Measurements from ENCODE around the gene ABHD2. TPM values are rescaled to one million over a fixed set of nuclear protein-coding genes. Genes with fewer than 3 reads are reported as not detected.

The ABHD2 gene
- total RNA-seq, 1 experiment from 2014 or later, result 148 TPM

- no peak for TF ChIP-seq CTCF (conservative IDR thresholded peaks at IDR 0.05)
- no peak for DNase-seq
- POLR2A ChIA-PET (ENCODE audit: unreplicated experiment), result interaction anchor here (0.6 to 1.4 kb wide), 5 partner anchors 18 to 163 kb away, joined by 3 to 7 read pairs (median 4); no protein-coding TSS in a partner anchor
- Histone ChIP-seq H3K4me3 (peak overlapping the region; percentile 44), H3K4me2 (peak overlapping the region; percentile 81), H3K36me3 (ENCODE audit: low read depth) (no peaks in the 10 kb centered on the region), H2AFZ (peak overlapping the region; percentile 67; the same call in 1 of the 2 replicates), H4K20me1 (ENCODE audit: insufficient read depth) (no peaks in the 10 kb centered on the region), H3K4me1 (replicated peaks; ENCODE audit: insufficient read depth) (peaks cover 43% of the 10 kb centered on the region), H3K27me3 (ENCODE audit: insufficient read depth, low read depth) (no peaks in the 10 kb centered on the region), H3K9me3 (ENCODE audit: insufficient read depth, low read depth) (no peaks in the 10 kb centered on the region), H3K79me2 (ENCODE audit: low read depth) (peaks cover 32% of the 10 kb centered on the region), H3K27ac (peak overlapping the region; percentile 63), H3K9me2 (ENCODE audit: insufficient read depth) (no peaks in the 10 kb centered on the region), H3F3A (ENCODE audit: insufficient read depth, low read depth) (peaks cover 11% of the 10 kb centered on the region)
- intact Hi-C loops (cut with micrococcal nuclease; ENCODE audit: unreplicated experiment), result loop anchor here (5.0 kb wide), 1 partner anchor 40 kb away; no protein-coding TSS in a partner anchor
- CTCF ChIA-PET, result interaction anchor here (0.6 to 1.6 kb wide), 4 partner anchors 12 to 199 kb away, joined by 3 to 5 read pairs (median 4); no protein-coding TSS in a partner anchor
- TSS peak; percentile 96 for BruUV-seq (replicated peaks)
Observed at GRCh38 chr15:89087161-89087829, 961 bp upstream of the ABHD2 start.

DNA sequence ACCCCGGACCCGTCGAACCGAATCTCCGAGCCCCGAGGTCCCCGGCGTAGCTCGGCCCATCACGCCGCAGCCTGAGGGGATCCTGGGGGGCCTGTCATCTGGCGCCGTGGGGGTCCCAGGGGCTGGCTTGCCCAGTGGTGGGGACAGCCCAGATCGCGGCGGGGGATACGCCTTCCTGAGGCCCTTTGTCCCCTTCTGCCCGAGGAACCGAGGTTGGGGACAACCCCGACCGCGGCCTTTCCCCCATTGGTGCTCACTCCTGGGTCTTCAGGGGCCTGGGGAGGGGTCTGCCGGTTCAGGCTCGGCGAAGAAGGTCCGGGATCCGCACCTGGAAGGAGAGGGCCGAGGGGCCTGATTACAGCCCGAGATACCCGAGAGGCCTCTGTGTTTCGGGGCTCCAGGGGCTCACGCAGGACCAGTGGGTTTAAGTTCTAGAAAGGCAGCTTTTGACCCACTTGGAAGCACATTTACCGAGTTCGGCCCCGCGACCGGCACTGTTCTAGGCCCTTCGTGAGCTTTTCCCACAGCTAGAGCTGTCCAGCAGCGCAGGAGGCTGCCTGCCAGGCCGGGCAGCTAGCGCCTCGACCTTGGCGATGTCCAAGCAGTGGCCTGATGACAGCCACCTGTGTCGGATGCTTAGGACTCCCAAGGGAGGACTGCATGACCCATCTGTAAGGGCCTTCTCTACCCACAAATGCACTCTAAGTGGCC, 504 bp downstream of the ABHD2 start:
- intact Hi-C loops (cut with micrococcal nuclease; ENCODE audit: unreplicated experiment), result loop anchor here (1.0 to 5.0 kb wide), 4 partner anchors 14 to 79 kb away; no protein-coding TSS in a partner anchor
- peak overlapping the region; percentile 85 for H3K4me2 ChIP-seq
- H3K79me2 ChIP-seq (ENCODE audit: low read depth), result peaks cover 47% of the 10 kb centered on the region
- peaks cover 43% of the 10 kb centered on the region for H3K4me1 ChIP-seq (replicated peaks; ENCODE audit: insufficient read depth)
- H4K20me1 ChIP-seq (ENCODE audit: insufficient read depth), result no peaks in the 10 kb centered on the region
- H3K9me2 ChIP-seq (ENCODE audit: insufficient read depth), result no peaks in the 10 kb centered on the region
- H3K27me3 ChIP-seq (ENCODE audit: insufficient read depth, low read depth), result no peaks in the 10 kb centered on the region
- no peak for DNase-seq
- H3K27ac ChIP-seq, result peak overlapping the region; percentile 13; the same call in 1 of the 2 replicates
- POLR2A ChIA-PET (ENCODE audit: unreplicated experiment), result interaction anchor here (0.5 to 1.4 kb wide), 8 partner anchors 12 to 492 kb away, joined by 3 to 7 read pairs (median 4); no protein-coding TSS in a partner anchor
- peak overlapping the region; percentile 92 for H2AFZ ChIP-seq
- H3K9me3 ChIP-seq (ENCODE audit: insufficient read depth, low read depth), result no peaks in the 10 kb centered on the region
- 0 out of 2 replicates have a peak, but pooled peaks cover 2% of the 10 kb centered on the region for H3K36me3 ChIP-seq (ENCODE audit: low read depth)
- no peak for TF ChIP-seq CTCF (conservative IDR thresholded peaks at IDR 0.05)
- no peak for TF ChIP-seq EZH2 (IDR thresholded peaks at IDR 0.05; ENCODE audit: low read depth)
- CTCF ChIA-PET, result interaction anchor here (0.6 to 1.6 kb wide), 6 partner anchors 26 to 55 kb away, joined by 3 to 6 read pairs (median 4); no protein-coding TSS in a partner anchor
- H3F3A ChIP-seq (ENCODE audit: insufficient read depth, low read depth), result peaks cover 11% of the 10 kb centered on the region
- TSS peak; percentile 38 for BruUV-seq (replicated peaks)
- H3K4me3 ChIP-seq, result peak overlapping the region; percentile 79
